Neuronal stem cell (in vitro differentiated cells): ENCODE results near the gene FUNDC1.
"Not testable (repeated sequence)": the region's sequence is repeated elsewhere in the genome, so short reads cannot be mapped to it uniquely, and the experiment has no call there.

ENCODE experiments used
- DNase-seq: peaks from one replicate; pipeline ENCODE4 v3.0.0-alpha.2; 2013; ENCODE audit warnings: low spot score
- H2AFZ ChIP-seq: one replicate; pipeline ENCODE4 v1.6.1; 2013; ENCODE audit warnings: mild to moderate bottlenecking, low read length, inconsistent platforms
- H2AK5ac ChIP-seq: 2 replicates; pipeline ENCODE4 v1.6.1; 2013; ENCODE audit warnings: low read depth, mild to moderate bottlenecking, inconsistent platforms, low read length, moderate library complexity, mixed read lengths
- H2BK120ac ChIP-seq: 2 replicates; pipeline ENCODE4 v1.6.1; 2013; ENCODE audit warnings: low read depth, mild to moderate bottlenecking, inconsistent platforms, low read length, moderate library complexity, mixed read lengths
- H2BK12ac ChIP-seq: one replicate; pipeline ENCODE4 v1.6.1; 2013; ENCODE audit warnings: low read length, inconsistent platforms
- H2BK15ac ChIP-seq: 2 replicates; pipeline ENCODE4 v1.6.1; 2013; ENCODE audit warnings: mild to moderate bottlenecking, low read length, inconsistent platforms, mixed read lengths
- H2BK5ac ChIP-seq: one replicate; pipeline ENCODE4 v1.6.1; 2013; ENCODE audit warnings: inconsistent platforms, mild to moderate bottlenecking, low read length, moderate library complexity
- H3K14ac ChIP-seq: one replicate; pipeline ENCODE4 v1.6.1; 2013; ENCODE audit warnings: low read length, inconsistent platforms
- H3K18ac ChIP-seq: 2 replicates; pipeline ENCODE4 v1.6.1; 2013; ENCODE audit warnings: low read length, inconsistent platforms
- H3K23ac ChIP-seq: 2 replicates; pipeline ENCODE4 v1.6.1; 2013; ENCODE audit warnings: low read depth, mild to moderate bottlenecking, mixed read lengths, low read length, inconsistent platforms; ENCODE audit not compliant: poor library complexity
- H3K27ac ChIP-seq: replicated peaks from 3 replicates; pipeline ENCODE4 v1.5.1; 2013; ENCODE audit warnings: low read length, inconsistent platforms
- H3K27me3 ChIP-seq, 3 experiments: 2 replicates each; pipeline ENCODE4 v1.6.1; 2013; ENCODE audit warnings: low read length in 3 of 3, mild to moderate bottlenecking in 2 of 3, inconsistent platforms in 1 of 3, low read depth in 1 of 3, mixed read lengths in 1 of 3, moderate library complexity in 1 of 3; ENCODE audit not compliant: control insufficient read depth in 3 of 3, insufficient read depth in 3 of 3
- H3K36me3 ChIP-seq, 2 donors: replicated peaks in 1 of 2; 2 replicates each; pipeline ENCODE4 v1.6.1; 2013; ENCODE audit warnings: low read length in 2 of 2; ENCODE audit not compliant: control insufficient read depth in 2 of 2, insufficient read depth in 2 of 2
- H3K4ac ChIP-seq: 2 replicates; pipeline ENCODE4 v1.6.1; 2013; ENCODE audit warnings: inconsistent platforms, mild to moderate bottlenecking, low read length, moderate library complexity
- H3K4me1 ChIP-seq, 2 donors: 1 replicate in 1 of 2; 2 replicates in 1 of 2; pipeline ENCODE4 v1.6.1; 2013; ENCODE audit warnings: low read length in 2 of 2, low read depth in 1 of 2; ENCODE audit not compliant: control insufficient read depth in 2 of 2, insufficient read depth in 1 of 2
- H3K4me2 ChIP-seq: one replicate; pipeline ENCODE4 v1.6.1; 2013; ENCODE audit warnings: mild to moderate bottlenecking, low read length, inconsistent platforms; ENCODE audit not compliant: insufficient read depth, poor library complexity, severe bottlenecking
- H3K4me3 ChIP-seq, 2 donors: 2 replicates each; pipeline ENCODE4 v1.5.1; 2013; ENCODE audit warnings: low read length in 2 of 2, mild to moderate bottlenecking in 2 of 2, inconsistent platforms in 1 of 2, moderate library complexity in 1 of 2
- H3K79me1 ChIP-seq: one replicate; pipeline ENCODE4 v1.6.1; 2013; ENCODE audit warnings: low read depth, mild to moderate bottlenecking, inconsistent platforms, low read length, moderate library complexity
- H3K9ac ChIP-seq: one replicate; pipeline ENCODE4 v1.6.1; 2013; ENCODE audit warnings: mild to moderate bottlenecking, low read depth, low read length, inconsistent platforms; ENCODE audit not compliant: poor library complexity
- H3K9me3 ChIP-seq, 2 donors: replicated peaks in 1 of 2; 2 replicates each; pipeline versions ENCODE3 to v1.6.1; 2013; ENCODE audit warnings: low read length in 2 of 2, mild to moderate bottlenecking in 2 of 2, inconsistent platforms in 1 of 2, low read depth in 1 of 2, mixed read lengths in 1 of 2, moderate library complexity in 1 of 2; ENCODE audit not compliant: control insufficient read depth in 2 of 2, insufficient read depth in 1 of 2
- H4K8ac ChIP-seq: one replicate; pipeline ENCODE4 v1.6.1; 2013; ENCODE audit warnings: low read depth, mild to moderate bottlenecking, inconsistent platforms, low read length, moderate library complexity
- H4K91ac ChIP-seq: one replicate; pipeline ENCODE4 v1.6.1; 2013; ENCODE audit warnings: low read length, low read depth, mild to moderate bottlenecking, inconsistent platforms; ENCODE audit not compliant: poor library complexity
- WGBS, 2 donors: extraction: QIAGEN DNeasy Blood & Tissue Kit; methylation state at CpG; one replicate each; pipeline ENCODE4 v1.1.7; 2013; ENCODE audit warnings: missing lambda C conversion rate in 2 of 2, mixed read lengths in 1 of 2; ENCODE audit not compliant: insufficient read length in 2 of 2, insufficient replicate concordance in 1 of 2; ENCODE audit errors: extremely low coverage in 2 of 2; 5-methylcytosine and 5-hydroxymethylcytosine counted together

Gene FUNDC1

DNA sequence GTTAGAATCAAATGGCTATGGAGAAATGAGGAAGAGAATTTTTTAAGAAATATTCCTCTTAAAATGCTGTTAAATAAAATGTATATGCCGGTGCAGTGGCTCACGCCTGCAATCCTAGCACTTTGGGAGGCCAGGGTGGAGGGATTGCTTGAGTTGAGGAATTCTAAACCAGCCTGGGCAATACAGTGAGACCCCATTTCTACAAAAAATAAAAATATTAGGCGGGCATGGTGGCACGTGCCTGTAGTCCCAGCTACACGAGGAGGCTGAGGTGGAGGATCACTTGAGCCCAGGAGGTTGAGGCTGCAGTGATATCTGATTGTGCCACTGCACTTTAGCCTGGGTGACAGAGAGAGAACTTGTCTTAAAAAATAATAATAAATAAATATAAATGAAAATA is 7.9 kb upstream of the FUNDC1 start:
- Histone ChIP-seq H3K79me1 (no peaks in the 10 kb centered on the region), H4K8ac (no peak overlapping the region), H3K9me3 (no peaks in the 10 kb centered on the region), H3K4me1 (no peaks in the 10 kb centered on the region), H4K91ac (no peak overlapping the region), H3K9ac (no peak overlapping the region), H3K27ac (no peak overlapping the region), H2BK15ac (no peak overlapping the region), H3K4ac (no peak overlapping the region), H2BK120ac (no peak overlapping the region), H3K23ac (no peak overlapping the region), H3K4me3 (no peak overlapping the region), H2BK12ac (no peak overlapping the region), H3K36me3 (no peaks in the 10 kb centered on the region), H3K14ac (no peak overlapping the region), H2AFZ (no peak overlapping the region), H3K18ac (no peak overlapping the region), H2BK5ac (no peak overlapping the region), H3K27me3 (no peaks in the 10 kb centered on the region), H3K4me2 (no peak overlapping the region), H2AK5ac (no peak overlapping the region)
- no peak for DNase-seq
- WGBS, 2 donors, result no CpG with 5 or more reads among the region's 5 CpGs

DNA sequence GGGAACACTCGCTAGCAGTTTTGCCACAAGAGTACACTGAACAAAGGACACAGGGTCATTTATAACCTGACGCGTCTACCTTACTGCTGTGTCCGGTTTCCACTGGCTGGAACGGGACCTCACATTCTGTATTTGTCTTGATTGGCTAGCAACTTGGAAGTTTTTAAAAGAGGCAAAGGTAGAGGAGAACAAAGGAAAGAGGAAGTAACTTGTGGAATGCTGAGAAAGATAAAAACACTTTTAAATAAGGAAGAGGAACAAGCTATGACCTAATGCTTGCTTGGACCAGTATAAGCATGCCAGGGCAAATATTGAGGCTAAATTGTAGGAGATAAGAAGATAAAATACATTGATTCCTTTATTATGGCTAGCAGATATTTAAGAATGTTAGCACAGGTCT is 2.8 kb upstream of the FUNDC1 start:
- H3K79me1 ChIP-seq, H3K4me2 ChIP-seq, H3K14ac ChIP-seq, H2AK5ac ChIP-seq, H2BK12ac ChIP-seq, H3K9ac ChIP-seq, DNase-seq, H2AFZ ChIP-seq, H3K4ac ChIP-seq, H4K8ac ChIP-seq, H4K91ac ChIP-seq, H2BK15ac ChIP-seq, H3K27ac ChIP-seq, H2BK120ac ChIP-seq, H3K4me3 ChIP-seq, H3K18ac ChIP-seq, H3K23ac ChIP-seq, H3K4me1 ChIP-seq, H2BK5ac ChIP-seq, H3K36me3 ChIP-seq, H3K27me3 ChIP-seq, H3K9me3 ChIP-seq: not testable (repeated sequence)
- WGBS, 2 donors, result no CpG with 5 or more reads among the region's 5 CpGs

DNA sequence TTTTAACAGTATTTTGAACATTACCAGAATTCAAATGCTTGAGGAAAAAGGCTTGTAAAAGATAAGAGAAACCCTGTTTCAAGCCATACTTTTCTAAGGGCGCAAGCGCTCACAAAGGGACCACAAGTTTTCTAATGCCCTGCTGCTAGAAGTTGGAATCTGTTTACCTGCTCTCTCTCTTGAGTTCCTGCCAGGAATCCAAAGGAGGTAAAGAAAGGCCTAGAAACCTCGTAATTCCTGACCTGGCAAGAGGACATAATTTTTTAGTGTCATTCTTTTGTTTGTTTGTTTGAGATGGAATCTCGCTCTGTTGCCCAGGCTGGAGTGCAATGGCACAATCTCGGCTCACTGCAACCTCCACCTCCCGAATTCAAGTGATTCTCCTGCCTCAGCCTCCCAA is 1.4 kb upstream of the FUNDC1 start:
- Histone ChIP-seq H3K27me3 (no peaks in the 10 kb centered on the region), H2BK120ac (no peak overlapping the region), H2BK12ac (no peak overlapping the region), H3K18ac (no peak overlapping the region), H2AFZ (no peak overlapping the region), H3K36me3 (peaks cover 0 to 8% of the 10 kb centered on the region in 2 donors), H3K4me2 (no peak overlapping the region), H3K9me3 (no peaks in the 10 kb centered on the region), H3K4me3 (no peak overlapping the region), H3K79me1 (no peaks in the 10 kb centered on the region), H3K4me1 (peaks cover 0 to 3% of the 10 kb centered on the region in 2 donors), H3K9ac (no peak overlapping the region), H3K14ac (no peak overlapping the region), H4K91ac (no peak overlapping the region), H4K8ac (no peak overlapping the region), H3K27ac (no peak overlapping the region), H2BK15ac (no peak overlapping the region), H2BK5ac (no peak overlapping the region), H3K4ac (no peak overlapping the region), H3K23ac (no peak overlapping the region), H2AK5ac (no peak overlapping the region)
- no CpG with 5 or more reads among the region's 6 CpGs for WGBS, 2 donors
- DNase-seq, result no peak

DNA sequence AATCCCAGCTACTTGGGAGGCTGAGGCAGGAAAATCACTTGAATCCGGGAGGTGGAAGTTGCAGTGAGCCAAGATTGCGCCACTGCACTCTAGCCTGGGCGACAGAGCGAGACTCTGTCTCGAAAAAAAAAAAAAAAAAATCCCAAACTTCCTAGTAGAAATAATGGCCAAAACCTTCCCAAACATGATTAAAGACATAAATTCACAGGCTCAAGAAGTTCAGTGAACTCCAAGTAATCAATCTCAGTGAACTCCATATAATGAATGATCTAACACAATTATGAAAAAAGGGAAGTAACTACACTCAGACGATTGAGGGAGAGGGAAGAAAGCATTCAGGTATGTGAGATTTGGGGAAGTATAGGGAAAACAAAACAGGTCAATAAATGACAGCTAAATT is 6.5 kb downstream of the FUNDC1 start:
- no peak overlapping the region for H3K9ac ChIP-seq
- H3K14ac ChIP-seq, result no peak overlapping the region
- H3K27me3 ChIP-seq, result no peaks in the 10 kb centered on the region
- DNase-seq, result no peak
- no peak overlapping the region for H2BK5ac ChIP-seq
- H3K4me3 ChIP-seq, result no peak overlapping the region
- no peak overlapping the region for H2AFZ ChIP-seq
- no peak overlapping the region for H3K18ac ChIP-seq
- no peak overlapping the region for H3K4me2 ChIP-seq
- H4K91ac ChIP-seq, result no peak overlapping the region
- no peak overlapping the region for H2BK12ac ChIP-seq
- no peak overlapping the region for H4K8ac ChIP-seq
- H2BK120ac ChIP-seq, result no peak overlapping the region
- H3K4me1 ChIP-seq, result peaks cover 0 to 1% of the 10 kb centered on the region in 2 donors
- H3K23ac ChIP-seq, result no peak overlapping the region
- H3K9me3 ChIP-seq, result no peaks in the 10 kb centered on the region
- H3K36me3 ChIP-seq, result peaks cover 0 to 47% of the 10 kb centered on the region in 2 donors
- no peak overlapping the region for H3K4ac ChIP-seq
- no peak overlapping the region for H2BK15ac ChIP-seq
- H3K79me1 ChIP-seq, result no peaks in the 10 kb centered on the region
- H3K27ac ChIP-seq, result no peak overlapping the region
- no peak overlapping the region for H2AK5ac ChIP-seq
- no CpG with 5 or more reads among the region's 6 CpGs for WGBS, 2 donors
